GM23338 (cell line): Measurements from ENCODE around the gene HENMT1. TPM values are rescaled to one million over a fixed set of nuclear protein-coding genes. Genes with fewer than 3 reads are reported as not detected.

ENCODE experiments used
- ATAC-seq: fragments of 200-7000 bp; cut with Tn5 transposase; 3 replicates; pipeline ENCODE4 v1.9.1; 2020
- DNase-seq: peaks from one replicate; pipeline ENCODE4 v3.0.0-alpha.2; 2015; ENCODE audit warnings: low spot score
- H2AFZ ChIP-seq: fragments of 200-600 bp; sonication (generic); 2 replicates; pipeline ENCODE4 v1.8.0; 2016; ENCODE audit warnings: antibody characterized with exemption, mild to moderate bottlenecking, moderate library complexity
- H3F3A ChIP-seq: fragments of 200-600 bp; sonication (generic); replicated peaks from 2 replicates; pipeline ENCODE4 v1.8.0; 2017; ENCODE audit warnings: antibody characterized with exemption, mixed run types, low read depth
- H3K27ac ChIP-seq: fragments of 200-600 bp; sonication (generic); 2 replicates; pipeline ENCODE4 v1.6.1; 2016; ENCODE audit warnings: low read depth
- H3K27me3 ChIP-seq: fragments of 200-600 bp; sonication (generic); 2 replicates; pipeline ENCODE4 v1.8.0; 2016; ENCODE audit warnings: mild to moderate bottlenecking, mixed run types, moderate library complexity; ENCODE audit not compliant: insufficient read depth
- H3K36me3 ChIP-seq: fragments of 200-600 bp; sonication (generic); 2 replicates; pipeline ENCODE4 v1.8.0; 2016; ENCODE audit warnings: mild to moderate bottlenecking; ENCODE audit not compliant: insufficient read depth
- H3K4me1 ChIP-seq: fragments of 200-600 bp; sonication (generic); 2 replicates; pipeline ENCODE4 v1.8.0; 2016; ENCODE audit warnings: mild to moderate bottlenecking, moderate library complexity; ENCODE audit not compliant: insufficient read depth
- H3K4me2 ChIP-seq: fragments of 200-600 bp; sonication (generic); 2 replicates; pipeline ENCODE4 v1.7.1; 2017; ENCODE audit warnings: mixed run types
- H3K4me3 ChIP-seq: fragments of 200-600 bp; sonication (generic); 2 replicates; pipeline ENCODE4 v1.6.1; 2016; ENCODE audit warnings: mixed run types
- H3K79me2 ChIP-seq: fragments of 200-600 bp; sonication (generic); replicated peaks from 2 replicates; pipeline ENCODE4 v1.8.0; 2017; ENCODE audit warnings: mild to moderate bottlenecking; ENCODE audit not compliant: insufficient read depth
- H3K9me2 ChIP-seq: fragments of 200-600 bp; sonication (generic); 2 replicates; pipeline ENCODE4 v1.8.0; 2017; ENCODE audit not compliant: insufficient read depth
- H4K20me1 ChIP-seq: fragments of 200-600 bp; sonication (generic); replicated peaks from 2 replicates; pipeline ENCODE4 v1.8.0; 2017; ENCODE audit warnings: mild to moderate bottlenecking; ENCODE audit not compliant: insufficient read depth
- H3K27ac Mint-ChIP-seq: 2 replicates; pipeline ENCODE4 v1.8.0; 2020; ENCODE audit warnings: inconsistent platforms, mild to moderate bottlenecking, moderate library complexity, mixed read lengths
- H3K27me3 Mint-ChIP-seq: 3 replicates; pipeline ENCODE4 v1.8.0; 2022; ENCODE audit warnings: low read depth, mild to moderate bottlenecking, moderate library complexity, mixed read lengths, inconsistent platforms; ENCODE audit not compliant: insufficient read depth, poor library complexity
- H3K36me3 Mint-ChIP-seq: 3 replicates; pipeline ENCODE4 v1.8.0; 2021; ENCODE audit warnings: low read depth, mild to moderate bottlenecking, inconsistent platforms, moderate library complexity, mixed read lengths
- H3K4me1 Mint-ChIP-seq: 3 replicates; pipeline ENCODE4 v1.8.0; 2020; ENCODE audit warnings: mild to moderate bottlenecking, inconsistent platforms, mixed read lengths
- H3K4me3 Mint-ChIP-seq: 3 replicates; pipeline ENCODE4 v1.8.0; 2021; ENCODE audit warnings: moderate library complexity, mild to moderate bottlenecking, inconsistent platforms, mixed read lengths
- H3K9me3 Mint-ChIP-seq: 3 replicates; pipeline ENCODE4 v1.8.0; 2020; ENCODE audit warnings: moderate library complexity, mild to moderate bottlenecking, inconsistent platforms, mixed read lengths
- EZH2 ChIP-seq: fragments of 200-600 bp; sonication (generic); IDR thresholded peaks from one replicate; pipeline ENCODE4 v1.8.0; 2017; ENCODE audit warnings: antibody characterized with exemption, mild to moderate bottlenecking, low read depth; ENCODE audit not compliant: unreplicated experiment
- EZH2phosphoT487 ChIP-seq: fragments of 200-600 bp; sonication (generic); IDR thresholded peaks from one replicate; pipeline ENCODE4 v1.8.1; 2018; ENCODE audit warnings: antibody characterized with exemption; ENCODE audit not compliant: unreplicated experiment
- JUNB ChIP-seq: IDR thresholded peaks from one replicate; pipeline ENCODE4 v1.6.1; 2016; ENCODE audit warnings: antibody characterized with exemption; ENCODE audit not compliant: unreplicated experiment
- NANOG ChIP-seq: IDR thresholded peaks from 2 replicates; pipeline ENCODE4 v1.6.1; 2016; ENCODE audit warnings: antibody characterized with exemption, borderline replicate concordance
- ZNF331 ChIP-seq: fragments of 250-450 bp; sonication (Bioruptor Pico); IDR thresholded peaks from 2 replicates; pipeline ENCODE4 v1.5.0; 2020; ENCODE audit warnings: low read depth, mild to moderate bottlenecking, moderate library complexity
- polyA plus RNA-seq: library from polyadenylated mRNA; unstranded; fragments of >200 nt; fragmentation: Nextera tagmentation; extraction: Ambion mirVana; gene quantifications from 2 replicates; pipeline ENCODE4 v1.2.1, GENCODE V29; 2016
- total RNA-seq: library from RNA; depleted of rRNA; stranded (reverse); fragments of >200 nt; shearing (Covaris generic); gene quantifications from 2 replicates; pipeline ENCODE4 v1.2.3, GENCODE V29; 2014
- TF ChIP-seq, protein P1 (sequence below): fragments of 250-450 bp; sonication (Bioruptor Pico); IDR thresholded peaks from 2 replicates; pipeline ENCODE4 v1.5.0; 2020; ENCODE audit warnings: mild to moderate bottlenecking, moderate library complexity
- TF ChIP-seq, protein P2 (sequence below): IDR thresholded peaks from 2 replicates; pipeline ENCODE4 v1.6.1; 2016; ENCODE audit warnings: antibody characterized with exemption
- TF ChIP-seq, protein P3 (sequence below), 2 experiments: fragments of 200-600 bp in 1 of 2; sonication (generic) in 1 of 2; conservative IDR thresholded peaks; 2 replicates each; pipeline versions ENCODE4 v1.5.1 to v1.6.1; 2016 to 2017; ENCODE audit warnings: antibody characterized with exemption in 2 of 2, low read depth in 2 of 2, mild to moderate bottlenecking in 2 of 2, moderate library complexity in 1 of 2

The HENMT1 gene
- total and polyA plus RNA-seq, 2 experiments from 2014 or later = 4.7 to 9.7 TPM

DNA sequence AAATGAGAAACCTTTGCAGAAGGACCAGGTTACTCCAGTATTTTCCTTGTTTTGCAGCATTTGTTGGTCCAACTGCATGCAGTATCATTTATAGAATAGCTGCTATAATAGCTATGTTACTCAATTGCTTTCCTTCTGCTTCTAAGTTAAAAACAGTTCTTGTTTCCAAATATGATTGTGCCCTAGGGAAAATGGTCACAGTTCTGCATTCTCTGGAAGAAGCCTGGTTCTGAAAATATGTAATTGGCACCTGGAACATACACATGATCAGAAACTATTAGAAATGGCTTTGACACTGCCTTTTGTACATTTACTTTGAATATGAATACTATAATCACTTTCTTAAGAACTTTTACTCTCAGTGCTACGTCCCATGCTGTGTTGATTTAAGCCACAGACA, 33.6 kb downstream of the HENMT1 start:
- ATAC-seq (no peak), DNase-seq (no peak)
- H3K27me3 Mint-ChIP-seq = no peaks in the 10 kb centered on the region
- peaks cover 3% of the 10 kb centered on the region; the same call in 2 of the 3 replicates for H3K4me1 Mint-ChIP-seq
- no peak overlapping the region for H3K4me3 ChIP-seq
- no peak overlapping the region for H3K4me3 Mint-ChIP-seq
- H3K27ac ChIP-seq = no peak overlapping the region
- TF ChIP-seq EZH2phosphoT487 = no peak
- no peak for TF ChIP-seq EZH2
- no peak for TF ChIP-seq NANOG
- TF ChIP-seq, protein P1, sequence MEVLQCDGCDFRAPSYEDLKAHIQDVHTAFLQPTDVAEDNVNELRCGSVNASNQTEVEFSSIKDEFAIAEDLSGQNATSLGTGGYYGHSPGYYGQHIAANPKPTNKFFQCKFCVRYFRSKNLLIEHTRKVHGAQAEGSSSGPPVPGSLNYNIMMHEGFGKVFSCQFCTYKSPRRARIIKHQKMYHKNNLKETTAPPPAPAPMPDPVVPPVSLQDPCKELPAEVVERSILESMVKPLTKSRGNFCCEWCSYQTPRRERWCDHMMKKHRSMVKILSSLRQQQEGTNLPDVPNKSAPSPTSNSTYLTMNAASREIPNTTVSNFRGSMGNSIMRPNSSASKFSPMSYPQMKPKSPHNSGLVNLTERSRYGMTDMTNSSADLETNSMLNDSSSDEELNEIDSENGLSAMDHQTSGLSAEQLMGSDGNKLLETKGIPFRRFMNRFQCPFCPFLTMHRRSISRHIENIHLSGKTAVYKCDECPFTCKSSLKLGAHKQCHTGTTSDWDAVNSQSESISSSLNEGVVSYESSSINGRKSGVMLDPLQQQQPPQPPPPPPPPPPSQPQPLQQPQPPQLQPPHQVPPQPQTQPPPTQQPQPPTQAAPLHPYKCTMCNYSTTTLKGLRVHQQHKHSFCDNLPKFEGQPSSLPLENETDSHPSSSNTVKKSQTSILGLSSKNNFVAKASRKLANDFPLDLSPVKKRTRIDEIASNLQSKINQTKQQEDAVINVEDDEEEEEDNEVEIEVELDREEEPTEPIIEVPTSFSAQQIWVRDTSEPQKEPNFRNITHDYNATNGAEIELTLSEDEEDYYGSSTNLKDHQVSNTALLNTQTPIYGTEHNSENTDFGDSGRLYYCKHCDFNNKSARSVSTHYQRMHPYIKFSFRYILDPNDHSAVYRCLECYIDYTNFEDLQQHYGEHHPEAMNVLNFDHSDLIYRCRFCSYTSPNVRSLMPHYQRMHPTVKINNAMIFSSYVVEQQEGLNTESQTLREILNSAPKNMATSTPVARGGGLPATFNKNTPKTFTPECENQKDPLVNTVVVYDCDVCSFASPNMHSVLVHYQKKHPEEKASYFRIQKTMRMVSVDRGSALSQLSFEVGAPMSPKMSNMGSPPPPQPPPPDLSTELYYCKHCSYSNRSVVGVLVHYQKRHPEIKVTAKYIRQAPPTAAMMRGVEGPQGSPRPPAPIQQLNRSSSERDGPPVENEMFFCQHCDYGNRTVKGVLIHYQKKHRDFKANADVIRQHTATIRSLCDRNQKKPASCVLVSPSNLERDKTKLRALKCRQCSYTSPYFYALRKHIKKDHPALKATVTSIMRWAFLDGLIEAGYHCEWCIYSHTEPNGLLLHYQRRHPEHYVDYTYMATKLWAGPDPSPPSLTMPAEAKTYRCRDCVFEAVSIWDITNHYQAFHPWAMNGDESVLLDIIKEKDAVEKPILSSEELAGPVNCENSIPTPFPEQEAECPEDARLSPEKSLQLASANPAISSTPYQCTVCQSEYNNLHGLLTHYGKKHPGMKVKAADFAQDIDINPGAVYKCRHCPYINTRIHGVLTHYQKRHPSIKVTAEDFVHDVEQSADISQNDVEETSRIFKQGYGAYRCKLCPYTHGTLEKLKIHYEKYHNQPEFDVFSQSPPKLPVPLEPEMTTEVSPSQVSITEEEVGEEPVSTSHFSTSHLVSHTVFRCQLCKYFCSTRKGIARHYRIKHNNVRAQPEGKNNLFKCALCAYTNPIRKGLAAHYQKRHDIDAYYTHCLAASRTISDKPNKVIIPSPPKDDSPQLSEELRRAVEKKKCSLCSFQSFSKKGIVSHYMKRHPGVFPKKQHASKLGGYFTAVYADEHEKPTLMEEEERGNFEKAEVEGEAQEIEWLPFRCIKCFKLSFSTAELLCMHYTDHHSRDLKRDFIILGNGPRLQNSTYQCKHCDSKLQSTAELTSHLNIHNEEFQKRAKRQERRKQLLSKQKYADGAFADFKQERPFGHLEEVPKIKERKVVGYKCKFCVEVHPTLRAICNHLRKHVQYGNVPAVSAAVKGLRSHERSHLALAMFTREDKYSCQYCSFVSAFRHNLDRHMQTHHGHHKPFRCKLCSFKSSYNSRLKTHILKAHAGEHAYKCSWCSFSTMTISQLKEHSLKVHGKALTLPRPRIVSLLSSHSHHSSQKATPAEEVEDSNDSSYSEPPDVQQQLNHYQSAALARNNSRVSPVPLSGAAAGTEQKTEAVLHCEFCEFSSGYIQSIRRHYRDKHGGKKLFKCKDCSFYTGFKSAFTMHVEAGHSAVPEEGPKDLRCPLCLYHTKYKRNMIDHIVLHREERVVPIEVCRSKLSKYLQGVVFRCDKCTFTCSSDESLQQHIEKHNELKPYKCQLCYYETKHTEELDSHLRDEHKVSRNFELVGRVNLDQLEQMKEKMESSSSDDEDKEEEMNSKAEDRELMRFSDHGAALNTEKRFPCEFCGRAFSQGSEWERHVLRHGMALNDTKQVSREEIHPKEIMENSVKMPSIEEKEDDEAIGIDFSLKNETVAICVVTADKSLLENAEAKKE (CRISPR knock-in tag) = no peak
- TF ChIP-seq, protein P2, sequence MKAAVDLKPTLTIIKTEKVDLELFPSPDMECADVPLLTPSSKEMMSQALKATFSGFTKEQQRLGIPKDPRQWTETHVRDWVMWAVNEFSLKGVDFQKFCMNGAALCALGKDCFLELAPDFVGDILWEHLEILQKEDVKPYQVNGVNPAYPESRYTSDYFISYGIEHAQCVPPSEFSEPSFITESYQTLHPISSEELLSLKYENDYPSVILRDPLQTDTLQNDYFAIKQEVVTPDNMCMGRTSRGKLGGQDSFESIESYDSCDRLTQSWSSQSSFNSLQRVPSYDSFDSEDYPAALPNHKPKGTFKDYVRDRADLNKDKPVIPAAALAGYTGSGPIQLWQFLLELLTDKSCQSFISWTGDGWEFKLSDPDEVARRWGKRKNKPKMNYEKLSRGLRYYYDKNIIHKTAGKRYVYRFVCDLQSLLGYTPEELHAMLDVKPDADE = no peak
- no peak for TF ChIP-seq ZNF331
- TF ChIP-seq, protein P3, sequence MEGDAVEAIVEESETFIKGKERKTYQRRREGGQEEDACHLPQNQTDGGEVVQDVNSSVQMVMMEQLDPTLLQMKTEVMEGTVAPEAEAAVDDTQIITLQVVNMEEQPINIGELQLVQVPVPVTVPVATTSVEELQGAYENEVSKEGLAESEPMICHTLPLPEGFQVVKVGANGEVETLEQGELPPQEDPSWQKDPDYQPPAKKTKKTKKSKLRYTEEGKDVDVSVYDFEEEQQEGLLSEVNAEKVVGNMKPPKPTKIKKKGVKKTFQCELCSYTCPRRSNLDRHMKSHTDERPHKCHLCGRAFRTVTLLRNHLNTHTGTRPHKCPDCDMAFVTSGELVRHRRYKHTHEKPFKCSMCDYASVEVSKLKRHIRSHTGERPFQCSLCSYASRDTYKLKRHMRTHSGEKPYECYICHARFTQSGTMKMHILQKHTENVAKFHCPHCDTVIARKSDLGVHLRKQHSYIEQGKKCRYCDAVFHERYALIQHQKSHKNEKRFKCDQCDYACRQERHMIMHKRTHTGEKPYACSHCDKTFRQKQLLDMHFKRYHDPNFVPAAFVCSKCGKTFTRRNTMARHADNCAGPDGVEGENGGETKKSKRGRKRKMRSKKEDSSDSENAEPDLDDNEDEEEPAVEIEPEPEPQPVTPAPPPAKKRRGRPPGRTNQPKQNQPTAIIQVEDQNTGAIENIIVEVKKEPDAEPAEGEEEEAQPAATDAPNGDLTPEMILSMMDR (conservative IDR thresholded peaks at IDR 0.05; ENCODE audit: low read depth in 2 of 2) = no peak
- no peak for TF ChIP-seq JUNB
- no peaks in the 10 kb centered on the region for H3K27me3 ChIP-seq
- H3K79me2 ChIP-seq = no peaks in the 10 kb centered on the region
- H3K27ac Mint-ChIP-seq = no peak overlapping the region
- no peaks in the 10 kb centered on the region; the same call in 1 of the 2 replicates for H4K20me1 ChIP-seq
- H3K36me3 Mint-ChIP-seq = peaks cover 11% of the 10 kb centered on the region; the same call in 1 of the 3 replicates
- H2AFZ ChIP-seq = no peak overlapping the region
- H3K4me2 ChIP-seq = no peak overlapping the region
- H3K36me3 ChIP-seq = peaks cover 10% of the 10 kb centered on the region; the same call in 1 of the 2 replicates
- H3F3A ChIP-seq = no peaks in the 10 kb centered on the region
- no peaks in the 10 kb centered on the region for H3K9me3 Mint-ChIP-seq
- no peaks in the 10 kb centered on the region for H3K4me1 ChIP-seq
- no peaks in the 10 kb centered on the region for H3K9me2 ChIP-seq
